HG03432 (cell line): ENCODE results near the gene CST9L.

Experiments used
- ATAC-seq: cut with Tn5 transposase; IDR thresholded peaks from one replicate; pipeline ENCODE4 v1.9.1; 2021; ENCODE audit warnings: mild to moderate bottlenecking, moderate library complexity; ENCODE audit not compliant: unreplicated experiment

Gene CST9L, protein sequence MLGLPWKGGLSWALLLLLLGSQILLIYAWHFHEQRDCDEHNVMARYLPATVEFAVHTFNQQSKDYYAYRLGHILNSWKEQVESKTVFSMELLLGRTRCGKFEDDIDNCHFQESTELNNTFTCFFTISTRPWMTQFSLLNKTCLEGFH

GRCh38 chr20:23568320-23568970 is at the start of gene CST9L:
CST9L (minus strand) TSS chr20:23568484; CDS start chr20:23568450, 34 bp downstream.
- ATAC-seq = no peak

GRCh38 chr20:23614163-23614562 is 45.9 kb upstream of the CST9L start:
- ATAC-seq = no peak

- no peak for ATAC-seq
Measured at GRCh38 chr20:23613676-23614075, 45.4 kb upstream of the CST9L start.

DNA sequence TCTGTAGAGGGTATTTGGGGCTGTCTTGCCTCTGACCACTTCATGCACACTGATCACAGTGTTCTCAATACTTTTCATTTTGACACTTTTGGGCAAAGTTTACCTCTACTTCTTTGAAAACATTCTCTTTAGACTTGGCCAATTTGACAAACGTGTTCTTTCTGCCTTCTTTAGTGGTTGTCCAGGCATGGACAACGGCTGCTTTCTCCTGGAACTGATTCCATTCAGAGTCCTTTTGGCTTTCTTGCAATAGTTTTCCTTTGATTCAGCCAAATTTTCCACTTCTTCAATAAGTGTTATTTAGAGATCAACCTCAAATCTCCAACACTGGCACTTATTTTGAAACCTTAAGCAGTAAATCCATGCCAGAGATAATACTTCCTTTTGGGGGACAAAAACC is 44.1 kb upstream of the CST9L start:
- no peak for ATAC-seq

- no peak for ATAC-seq
Measured at GRCh38 chr20:23609486-23610109, 41.3 kb upstream of the CST9L start.

DNA sequence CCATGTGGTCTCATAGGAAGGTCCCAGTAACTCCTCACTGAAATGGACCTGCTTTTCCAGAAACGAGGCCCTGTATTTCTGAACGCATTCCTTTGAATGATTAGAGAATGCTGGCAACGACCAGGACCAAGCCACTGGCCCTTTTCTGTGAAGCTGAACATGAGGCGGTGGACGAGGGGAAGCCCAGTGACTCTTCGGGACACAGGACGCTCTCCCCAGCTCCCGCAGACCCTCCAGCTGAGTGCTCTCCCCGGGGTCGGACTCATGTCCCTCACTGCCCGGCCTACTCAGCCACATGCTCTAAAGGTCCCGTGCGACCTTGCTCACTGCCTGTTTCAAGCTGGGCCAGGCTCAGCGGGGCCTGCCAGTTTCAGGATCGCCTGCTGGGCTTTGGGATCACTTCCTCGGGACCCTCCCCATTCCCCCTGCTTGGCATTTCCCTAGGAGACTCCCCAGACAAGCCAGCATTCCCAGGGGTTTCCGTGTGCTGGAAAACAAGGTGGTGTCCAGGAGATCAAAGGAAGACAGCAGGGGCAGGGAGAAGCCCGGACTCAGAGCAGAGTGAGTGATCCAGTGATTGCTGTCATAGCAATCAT is 40.1 kb upstream of the CST9L start:
- ATAC-seq = no peak

GRCh38 chr20:23607497-23608245 is 39.4 kb upstream of the CST9L start:
- ATAC-seq = no peak

DNA sequence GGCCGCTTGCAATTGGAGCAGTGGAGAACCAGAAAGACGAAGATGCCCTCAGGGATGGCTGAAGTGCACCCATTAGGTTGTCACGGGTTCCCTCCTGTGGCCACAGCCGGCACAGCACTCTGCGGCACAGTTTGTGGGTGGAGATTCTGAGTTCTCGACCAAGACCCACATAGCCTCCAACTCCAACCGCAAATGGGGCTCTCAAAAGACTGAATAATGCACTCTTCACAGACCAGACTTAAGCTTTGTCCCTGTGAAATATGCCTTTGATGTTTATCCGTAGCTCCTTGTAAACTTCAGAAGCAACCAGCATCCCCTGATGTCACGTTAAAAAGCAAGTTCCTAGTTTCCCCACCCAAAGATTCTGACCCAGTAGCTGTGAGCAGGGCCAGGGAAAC is 38.4 kb upstream of the CST9L start:
- peak; percentile 96 for ATAC-seq

DNA sequence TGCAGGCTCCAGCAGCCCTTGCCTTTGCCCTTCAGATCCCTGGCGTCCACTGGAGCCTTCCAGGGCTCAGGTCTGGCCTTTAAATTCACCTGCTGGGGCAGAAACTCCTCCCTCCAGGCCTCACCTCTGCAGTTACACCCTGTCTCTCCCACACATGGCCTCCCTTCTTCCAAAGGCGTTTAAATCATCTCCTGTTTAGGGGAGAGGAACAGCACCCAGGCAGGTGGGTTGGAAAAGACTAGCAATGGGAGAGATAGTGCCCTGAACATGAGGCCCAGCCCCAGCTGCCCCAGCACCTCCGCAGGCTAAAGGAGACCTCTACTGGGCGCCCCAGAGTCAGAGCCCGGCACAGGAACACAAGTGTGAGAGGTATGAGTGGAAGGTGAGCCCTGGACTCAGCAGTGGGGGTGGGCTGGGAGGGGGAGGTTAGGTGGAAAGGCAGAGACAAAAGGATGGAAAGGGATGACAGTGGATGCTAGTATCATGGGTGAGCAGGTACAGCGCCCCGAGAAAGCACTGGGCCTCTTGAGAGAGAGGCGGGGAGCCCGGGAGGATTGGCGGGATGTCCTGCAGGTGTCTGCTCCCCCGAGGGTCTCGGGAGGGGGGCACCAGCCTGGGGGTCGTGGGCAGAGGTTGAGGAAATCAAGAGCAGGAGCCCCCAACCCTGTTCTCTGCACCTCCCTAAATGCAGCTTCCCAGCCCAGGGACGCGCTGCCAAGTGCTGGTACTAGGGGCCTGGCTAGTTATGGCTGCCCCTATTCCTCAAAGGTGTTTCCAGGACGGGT is 37.8 kb upstream of the CST9L start, which contains the start of gene CST9:
CST9 (minus strand) TSS at position 51 of the 785 bp plus-strand sequence. CDS start 53 bp downstream, outside the sequence.
- no peak for ATAC-seq

- ATAC-seq = no peak
Measured at GRCh38 chr20:23604306-23604705, 36.0 kb upstream of the CST9L start.

DNA sequence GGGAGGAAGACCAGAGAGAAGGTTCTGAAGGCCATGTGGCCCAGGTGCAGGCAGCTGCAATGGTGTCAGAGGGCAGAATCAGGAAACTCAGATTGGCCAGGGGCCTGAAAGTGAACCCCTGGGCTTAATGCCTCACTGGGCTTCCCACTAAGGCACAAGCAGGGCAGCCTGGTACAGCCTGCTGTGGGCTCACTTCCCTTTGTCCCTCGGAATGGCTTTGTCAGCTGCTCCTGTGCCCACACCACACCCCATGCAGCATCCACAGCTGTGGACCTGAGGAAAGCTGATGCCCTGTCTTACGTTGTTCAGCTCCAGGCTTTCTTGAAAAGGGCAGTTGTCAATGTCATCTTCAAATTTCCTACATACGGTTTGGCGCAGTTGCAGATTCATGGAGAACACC is 35.0 kb upstream of the CST9L start:
- no peak for ATAC-seq

GRCh38 chr20:23602699-23603098 is 34.4 kb upstream of the CST9L start:
- ATAC-seq = no peak

DNA sequence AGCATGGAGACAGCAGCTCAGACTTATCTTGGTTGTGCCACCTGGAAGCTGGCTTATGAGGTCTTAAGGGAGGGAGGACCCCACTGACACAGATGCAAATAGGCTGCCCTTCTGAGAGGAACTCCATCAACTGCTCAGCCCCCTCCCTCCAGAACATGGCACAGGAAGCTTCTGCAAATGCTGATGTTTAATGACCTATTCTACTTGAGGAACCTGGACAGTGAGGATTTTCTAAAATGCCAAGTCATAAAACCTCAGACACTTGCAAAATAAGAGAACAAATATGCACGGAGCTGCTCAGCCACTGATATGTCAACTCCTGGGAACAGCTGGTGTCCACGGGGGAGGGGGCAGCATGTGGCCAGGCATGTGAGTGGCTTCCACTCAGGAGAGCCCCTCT is 34.0 kb upstream of the CST9L start:
- no peak for ATAC-seq

GRCh38 chr20:23601715-23602114 is 33.4 kb upstream of the CST9L start:
- no peak for ATAC-seq

DNA sequence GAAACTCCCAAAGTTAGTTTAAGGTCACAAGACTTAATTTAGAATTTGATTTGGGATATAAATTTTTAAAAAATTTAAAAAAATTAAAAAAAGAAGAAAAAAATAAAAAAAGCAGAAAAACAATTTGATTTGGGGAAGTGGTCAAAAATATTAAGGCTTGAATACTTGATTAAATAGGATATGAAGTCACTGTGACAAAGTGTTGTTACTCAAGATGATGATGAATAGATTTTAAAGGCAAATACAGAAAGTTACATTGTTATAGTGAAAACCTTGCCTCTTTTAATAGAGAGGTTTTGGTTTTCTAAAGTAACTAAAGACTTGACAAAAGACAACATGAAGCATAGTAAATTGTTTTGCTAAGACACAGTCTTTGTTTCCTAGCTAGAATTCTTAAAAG is 30.2 kb upstream of the CST9L start:
- ATAC-seq = no peak

DNA sequence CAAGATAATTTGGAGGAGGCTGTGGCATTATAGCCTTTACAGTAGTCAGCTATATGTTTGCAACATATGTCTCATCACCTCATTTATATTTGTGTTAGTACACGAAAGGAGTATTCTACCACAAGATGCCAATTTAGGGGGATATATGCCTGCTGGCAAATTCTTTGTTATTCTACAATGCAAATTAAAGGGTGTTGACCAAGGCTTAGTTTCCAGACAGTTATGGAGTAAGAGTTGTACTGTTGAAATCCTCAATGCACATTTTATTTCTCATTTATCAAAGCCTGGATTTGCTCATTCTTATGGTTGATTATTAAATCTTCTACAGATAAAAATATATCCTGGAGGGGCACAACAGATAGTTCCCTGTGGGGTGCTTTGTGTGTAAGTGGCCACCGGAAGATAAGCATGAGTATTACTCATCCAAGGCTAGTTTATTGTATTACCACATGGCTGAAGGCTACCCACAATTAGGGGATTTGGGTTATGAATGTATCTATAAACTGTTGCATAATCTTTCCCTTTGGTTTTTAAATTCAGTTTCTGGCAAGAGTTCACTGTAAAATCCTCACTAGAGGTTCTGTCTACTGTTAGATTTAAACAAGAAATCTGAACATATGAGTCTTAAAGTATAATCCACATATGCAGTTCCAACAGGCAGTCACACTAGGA is 28.4 kb upstream of the CST9L start:
- ATAC-seq = no peak

GRCh38 chr20:23595941-23596340 is 27.7 kb upstream of the CST9L start:
- no peak for ATAC-seq

GRCh38 chr20:23588434-23589403 is 20.4 kb upstream of the CST9L start:
- ATAC-seq = no peak

DNA sequence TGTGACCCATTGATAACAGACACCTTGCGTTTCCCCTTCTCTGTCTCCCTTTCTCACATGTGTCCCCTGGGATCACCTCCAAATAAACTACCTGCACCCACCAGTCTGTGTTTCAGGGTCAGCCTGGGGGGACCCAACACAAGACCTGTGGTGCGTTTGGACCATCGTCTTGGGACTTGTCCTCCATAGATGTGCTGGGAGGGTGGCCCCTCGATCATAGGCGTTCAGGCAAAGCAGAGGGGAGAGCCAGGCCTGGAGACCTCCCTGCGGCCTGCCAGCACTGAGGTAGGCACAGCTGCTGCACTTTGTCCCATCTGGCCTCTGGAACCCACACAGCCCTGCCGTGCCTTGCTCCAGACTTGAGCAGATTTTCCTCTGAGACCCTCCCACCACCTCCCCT is 19.3 kb upstream of the CST9L start:
- no peak for ATAC-seq
